A673 (cell line): ENCODE data around the gene SLC22A2.

ENCODE experiments used
- CTCF ChIP-seq: fragments of 300-800, 200-600 bp; sonication (generic); conservative IDR thresholded peaks from 2 replicates; pipeline ENCODE4 v1.5.1; 2017; ENCODE audit warnings: low read depth, mild to moderate bottlenecking, antibody characterized with exemption, low read length, moderate library complexity, mixed read lengths
- EZH2 ChIP-seq: fragments of 200-600 bp; sonication (generic); IDR thresholded peaks from 2 replicates; pipeline ENCODE4 v1.6.1; 2017; ENCODE audit warnings: borderline replicate concordance, low read depth, mild to moderate bottlenecking, mixed read lengths, antibody characterized with exemption, low read length; ENCODE audit not compliant: poor library complexity, severe bottlenecking

- TF ChIP-seq EZH2 (no peak), CTCF (no peak)
Measured at GRCh38 chr6:160203953-160204352, 54.7 kb downstream of the SLC22A2 start.
